H1 (cell line): ENCODE results near the gene TPRKB.

Experiments
- POLR2A ChIP-seq, 2 experiments: IDR thresholded peaks; 1 replicate in 1 of 2; 2 replicates in 1 of 2; pipeline ENCODE4 v1.6.1; 2011; ENCODE audit warnings: low read depth in 2 of 2, low read length in 2 of 2, mild to moderate bottlenecking in 2 of 2; ENCODE audit errors: control extremely low read depth in 1 of 2
- ZNF274 ChIP-seq: IDR thresholded peaks from 2 replicates; pipeline ENCODE4 v1.7.0; 2012; ENCODE audit warnings: low read length, borderline replicate concordance; ENCODE audit errors: extremely low read depth
- TF ChIP-seq, protein P1 (sequence below), 3 experiments: IDR thresholded peaks; 1 replicate in 2 of 3; 2 replicates in 1 of 3; pipeline versions ENCODE4 v1.5.1 to v1.6.1; 2011; ENCODE audit warnings: low read length in 3 of 3, mild to moderate bottlenecking in 3 of 3, inconsistent platforms in 2 of 3, low read depth in 1 of 3, moderate library complexity in 1 of 3; ENCODE audit not compliant: insufficient read depth in 1 of 3; ENCODE audit errors: control extremely low read depth in 1 of 3

DNA sequence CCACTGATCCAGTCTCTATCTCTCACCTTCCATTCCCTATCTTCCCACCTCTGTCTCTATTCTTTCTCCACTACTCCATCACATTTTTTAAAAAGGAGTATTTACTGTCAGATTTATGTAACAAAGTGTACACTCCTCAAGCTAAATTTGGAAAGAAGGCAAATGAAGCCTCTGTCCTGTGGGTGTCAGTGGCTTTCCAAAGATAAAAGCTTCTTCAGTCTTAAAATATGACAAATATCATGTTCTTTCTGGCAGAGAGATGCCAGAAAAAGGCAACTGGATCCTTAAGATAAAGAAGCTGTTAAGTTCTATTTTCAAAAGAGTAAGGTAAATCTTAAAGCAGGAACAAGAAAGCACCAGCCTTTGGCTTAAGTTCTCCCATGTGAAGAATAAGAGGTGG is 35.7 kb upstream of the TPRKB start:
- TF ChIP-seq, protein P1, sequence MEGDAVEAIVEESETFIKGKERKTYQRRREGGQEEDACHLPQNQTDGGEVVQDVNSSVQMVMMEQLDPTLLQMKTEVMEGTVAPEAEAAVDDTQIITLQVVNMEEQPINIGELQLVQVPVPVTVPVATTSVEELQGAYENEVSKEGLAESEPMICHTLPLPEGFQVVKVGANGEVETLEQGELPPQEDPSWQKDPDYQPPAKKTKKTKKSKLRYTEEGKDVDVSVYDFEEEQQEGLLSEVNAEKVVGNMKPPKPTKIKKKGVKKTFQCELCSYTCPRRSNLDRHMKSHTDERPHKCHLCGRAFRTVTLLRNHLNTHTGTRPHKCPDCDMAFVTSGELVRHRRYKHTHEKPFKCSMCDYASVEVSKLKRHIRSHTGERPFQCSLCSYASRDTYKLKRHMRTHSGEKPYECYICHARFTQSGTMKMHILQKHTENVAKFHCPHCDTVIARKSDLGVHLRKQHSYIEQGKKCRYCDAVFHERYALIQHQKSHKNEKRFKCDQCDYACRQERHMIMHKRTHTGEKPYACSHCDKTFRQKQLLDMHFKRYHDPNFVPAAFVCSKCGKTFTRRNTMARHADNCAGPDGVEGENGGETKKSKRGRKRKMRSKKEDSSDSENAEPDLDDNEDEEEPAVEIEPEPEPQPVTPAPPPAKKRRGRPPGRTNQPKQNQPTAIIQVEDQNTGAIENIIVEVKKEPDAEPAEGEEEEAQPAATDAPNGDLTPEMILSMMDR (IDR thresholded peaks at IDR 0.05; ENCODE audit: control extremely low read depth in 1 of 3, insufficient read depth in 1 of 3, low read depth in 1 of 3, low read length in 3 of 3), result no peak
- TF ChIP-seq ZNF274, result no peak
- TF ChIP-seq POLR2A (IDR thresholded peaks at IDR 0.05; ENCODE audit: control extremely low read depth in 1 of 2, low read depth in 2 of 2, low read length in 2 of 2), result no peak
